IMR-90 (cell line): ENCODE results near the gene FOXN3. TPM values are rescaled to one million over a fixed set of nuclear protein-coding genes. Genes with fewer than 3 reads are reported as not detected.

Experiments
- ATAC-seq: fragments of 200-7000 bp; cut with Tn5 transposase; 2 replicates; pipeline ENCODE4 v1.9.1; 2020; ENCODE audit warnings: low read depth, mild to moderate bottlenecking, moderate library complexity
- BruUV-seq: library from RNA; stranded (reverse); fragments of 400-500 nt; replicated peaks from 2 replicates; lab custom pipeline; 2021; lab: Mats Ljungman, UMichigan
- CTCF ChIA-PET: fragments of 300-600 bp; formaldehyde crosslinking; extraction: SDS; loops from one replicate; lab custom pipeline; 2021; ENCODE audit warnings: antibody characterized with exemption; lab: Yijun Ruan, JAX
- POLR2A ChIA-PET: fragments of 300-600 bp; sonication (Branson Sonifier 250); formaldehyde crosslinking; loops from one replicate; lab custom pipeline; 2022; ENCODE audit warnings: antibody characterized with exemption; ENCODE audit not compliant: unreplicated experiment; lab: Charles Lee
- DNase-seq: peaks from one replicate; pipeline ENCODE4 v3.0.0; 2013
- H2AFZ ChIP-seq: replicated peaks from 2 replicates; pipeline ENCODE3; 2013; ENCODE audit warnings: low read length, mild to moderate bottlenecking; ENCODE audit not compliant: poor library complexity
- H2AK5ac ChIP-seq: 2 replicates; pipeline ENCODE4 v1.6.1; 2013; ENCODE audit warnings: low read depth, low read length, inconsistent platforms
- H2AK9ac ChIP-seq: replicated peaks from 2 replicates; pipeline ENCODE3; 2013; ENCODE audit warnings: mild to moderate bottlenecking, low read depth, low read length, moderate library complexity; ENCODE audit not compliant: poor library complexity
- H2BK120ac ChIP-seq: 2 replicates; pipeline ENCODE4 v1.6.1; 2013; ENCODE audit warnings: low read depth, low read length, inconsistent platforms
- H2BK15ac ChIP-seq: 3 replicates; pipeline ENCODE4 v1.6.1; 2013; ENCODE audit warnings: low read depth, low read length, inconsistent platforms
- H2BK20ac ChIP-seq: 2 replicates; pipeline ENCODE4 v1.6.1; 2013; ENCODE audit warnings: low read depth, mild to moderate bottlenecking, inconsistent platforms, low read length, moderate library complexity
- H2BK5ac ChIP-seq: 2 replicates; pipeline ENCODE4 v1.6.1; 2013; ENCODE audit warnings: mild to moderate bottlenecking, low read depth, low read length, inconsistent platforms; ENCODE audit not compliant: poor library complexity, severe bottlenecking
- H3K14ac ChIP-seq: replicated peaks from 2 replicates; pipeline ENCODE4 v1.6.1; 2013; ENCODE audit warnings: low read depth, low read length, inconsistent platforms
- H3K18ac ChIP-seq: 2 replicates; pipeline ENCODE4 v1.6.1; 2013; ENCODE audit warnings: low read depth, low read length, control low read depth
- H3K23ac ChIP-seq: 2 replicates; pipeline ENCODE4 v1.6.1; 2013; ENCODE audit warnings: low read depth, low read length, inconsistent platforms
- H3K27ac ChIP-seq: 2 replicates; pipeline ENCODE4 v1.5.1; 2013; ENCODE audit warnings: mild to moderate bottlenecking, control low read depth, low read length; ENCODE audit not compliant: insufficient read depth
- H3K27me3 ChIP-seq: 2 replicates; pipeline ENCODE4 v1.6.1; 2013; ENCODE audit warnings: low read length; ENCODE audit not compliant: control insufficient read depth, insufficient read depth
- H3K36me3 ChIP-seq: 2 replicates; pipeline ENCODE4 v1.6.1; 2013; ENCODE audit warnings: low read length, mixed read lengths; ENCODE audit not compliant: control insufficient read depth, insufficient read depth
- H3K4ac ChIP-seq: 2 replicates; pipeline ENCODE4 v1.6.1; 2013; ENCODE audit warnings: low read depth, low read length, inconsistent platforms
- H3K4me1 ChIP-seq: 2 replicates; pipeline ENCODE4 v1.6.1; 2013; ENCODE audit warnings: low read length, mixed read lengths; ENCODE audit not compliant: control insufficient read depth, insufficient read depth
- H3K4me2 ChIP-seq: 2 replicates; pipeline ENCODE4 v1.6.1; 2013; ENCODE audit warnings: low read depth, mild to moderate bottlenecking, control low read depth, low read length, moderate library complexity
- H3K4me3 ChIP-seq: 2 replicates; pipeline ENCODE4 v1.5.1; 2013; ENCODE audit warnings: low read depth, mild to moderate bottlenecking, control low read depth, low read length, moderate library complexity; ENCODE audit not compliant: insufficient read depth
- H3K56ac ChIP-seq: 2 replicates; pipeline ENCODE4 v1.6.1; 2013; ENCODE audit warnings: low read length, inconsistent platforms; ENCODE audit not compliant: insufficient read depth; ENCODE audit errors: extremely low read depth
- H3K79me1 ChIP-seq, 2 experiments: 2 replicates each; pipeline ENCODE4 v1.6.1; 2013; ENCODE audit warnings: low read length in 2 of 2, inconsistent platforms in 1 of 2, low read depth in 1 of 2
- H3K9ac ChIP-seq: 2 replicates; pipeline ENCODE4 v1.6.1; 2013; ENCODE audit warnings: low read depth, low read length, control low read depth
- H3K9me1 ChIP-seq: 2 replicates; pipeline ENCODE4 v1.6.1; 2013; ENCODE audit warnings: low read length, inconsistent platforms; ENCODE audit not compliant: insufficient read depth
- H3K9me3 ChIP-seq: 2 replicates; pipeline ENCODE4 v1.6.1; 2013; ENCODE audit warnings: low read length; ENCODE audit not compliant: control insufficient read depth, insufficient read depth
- H4K20me1 ChIP-seq: 2 replicates; pipeline ENCODE4 v1.6.1; 2013; ENCODE audit warnings: low read length, inconsistent platforms; ENCODE audit not compliant: insufficient read depth
- H4K5ac ChIP-seq: 2 replicates; pipeline ENCODE4 v1.6.1; 2013; ENCODE audit warnings: mild to moderate bottlenecking, low read depth, low read length, control low read depth
- H4K8ac ChIP-seq, 2 experiments: 2 replicates each; pipeline ENCODE4 v1.6.1; 2013; ENCODE audit warnings: low read depth in 2 of 2, low read length in 2 of 2, control low read depth in 1 of 2, inconsistent platforms in 1 of 2
- H4K91ac ChIP-seq: 2 replicates; pipeline ENCODE4 v1.6.1; 2013; ENCODE audit warnings: low read depth, low read length, inconsistent platforms; ENCODE audit not compliant: insufficient read depth
- CEBPB ChIP-seq: IDR thresholded peaks from 2 replicates; pipeline ENCODE4 v1.6.1; 2012; ENCODE audit warnings: low read depth, low read length, improper control_type of control experiment
- RCOR1 ChIP-seq: IDR thresholded peaks from 2 replicates; pipeline ENCODE4 v1.6.1; 2012; ENCODE audit warnings: mild to moderate bottlenecking, low read length, improper control_type of control experiment; ENCODE audit not compliant: insufficient replicate concordance
- dilution Hi-C: fragments of 300-500 bp; cut with HindIII; formaldehyde crosslinking; loops from one replicate; pipeline ENCODE4 v1.14.3; 2018; ENCODE audit warnings: low sequenced_read_pairs; ENCODE audit not compliant: unreplicated experiment
- in situ Hi-C: fragments of 300-500 bp; cut with MboI; formaldehyde crosslinking; loops from 3 replicates; pipeline ENCODE4 v1.14.3; 2019; ENCODE audit warnings: low sequenced_read_pairs, inconsistent platforms, mixed read lengths
- intact Hi-C: fragments of 100-400 bp; cut with micrococcal nuclease; formaldehyde crosslinking; loops from 2 replicates; pipeline ENCODE4 v1.10.0; 2022
- polyA plus RNA-seq, 3 experiments: library from polyadenylated mRNA; depleted of rRNA; stranded (reverse); fragments of >200 nt; gene quantifications; 2 replicates each; pipeline ENCODE4 v1.2.3, GENCODE V29; 2012; ENCODE audit warnings: low replicate concordance in 1 of 3
- total RNA-seq: library from RNA; depleted of rRNA; stranded (reverse); fragments of >200 nt; gene quantifications from 2 replicates; pipeline ENCODE4 v1.2.3, GENCODE V29; 2012
- TF ChIP-seq, protein P1 (sequence below): conservative IDR thresholded peaks from 2 replicates; pipeline ENCODE4 v1.5.1; 2012; ENCODE audit warnings: mild to moderate bottlenecking, low read depth, low read length, improper control_type of control experiment
- TF ChIP-seq, protein P2 (sequence below): fragments of 150-350 bp; IDR thresholded peaks from 2 replicates; pipeline ENCODE4 v1.6.1; 2017; ENCODE audit warnings: mild to moderate bottlenecking, antibody characterized with exemption, low read length, low read depth

The FOXN3 gene
- total and polyA plus RNA-seq, 2 of the 4 experiments (the other 2 are of a cell fraction) = 22.6 to 33.7 TPM

- H3K79me1 ChIP-seq = no peaks in the 10 kb centered on the region
- BruUV-seq = no TSS peak
Measured at GRCh38 chr14:89114109-89114508, 302.9 kb downstream of the FOXN3 start.

More at GRCh38 chr14:89114109-89114508, 302.9 kb downstream of the FOXN3 start:
- no peaks in the 10 kb centered on the region for H3K4me1 ChIP-seq
- dilution Hi-C loops = no loop called here
- H2BK20ac ChIP-seq = no peak overlapping the region
- no peak overlapping the region for H3K9ac ChIP-seq
- no peak overlapping the region for H3K27ac ChIP-seq
- H3K4ac ChIP-seq = no peak overlapping the region
- intact Hi-C loops = no loop called here
- H3K9me3 ChIP-seq = peaks cover 1% of the 10 kb centered on the region; the same call in 1 of the 2 replicates
- H2AK9ac ChIP-seq = no peak overlapping the region
- DNase-seq (no peak), ATAC-seq (no peak)
- H2AK5ac ChIP-seq = no peak overlapping the region
- peaks cover 44% of the 10 kb centered on the region for H3K27me3 ChIP-seq
- H3K36me3 ChIP-seq = no peaks in the 10 kb centered on the region
- H3K4me2 ChIP-seq = no peak overlapping the region
- no peaks in the 10 kb centered on the region; the same call in 1 of the 2 replicates for H3K9me1 ChIP-seq
- no peak overlapping the region for H2BK120ac ChIP-seq
- CTCF ChIA-PET = no interaction called here
- POLR2A ChIA-PET = no interaction called here
- TF ChIP-seq RCOR1 (no peak), CEBPB (no peak)
- TF ChIP-seq, protein P1, sequence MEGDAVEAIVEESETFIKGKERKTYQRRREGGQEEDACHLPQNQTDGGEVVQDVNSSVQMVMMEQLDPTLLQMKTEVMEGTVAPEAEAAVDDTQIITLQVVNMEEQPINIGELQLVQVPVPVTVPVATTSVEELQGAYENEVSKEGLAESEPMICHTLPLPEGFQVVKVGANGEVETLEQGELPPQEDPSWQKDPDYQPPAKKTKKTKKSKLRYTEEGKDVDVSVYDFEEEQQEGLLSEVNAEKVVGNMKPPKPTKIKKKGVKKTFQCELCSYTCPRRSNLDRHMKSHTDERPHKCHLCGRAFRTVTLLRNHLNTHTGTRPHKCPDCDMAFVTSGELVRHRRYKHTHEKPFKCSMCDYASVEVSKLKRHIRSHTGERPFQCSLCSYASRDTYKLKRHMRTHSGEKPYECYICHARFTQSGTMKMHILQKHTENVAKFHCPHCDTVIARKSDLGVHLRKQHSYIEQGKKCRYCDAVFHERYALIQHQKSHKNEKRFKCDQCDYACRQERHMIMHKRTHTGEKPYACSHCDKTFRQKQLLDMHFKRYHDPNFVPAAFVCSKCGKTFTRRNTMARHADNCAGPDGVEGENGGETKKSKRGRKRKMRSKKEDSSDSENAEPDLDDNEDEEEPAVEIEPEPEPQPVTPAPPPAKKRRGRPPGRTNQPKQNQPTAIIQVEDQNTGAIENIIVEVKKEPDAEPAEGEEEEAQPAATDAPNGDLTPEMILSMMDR = no peak
- TF ChIP-seq, protein P2, sequence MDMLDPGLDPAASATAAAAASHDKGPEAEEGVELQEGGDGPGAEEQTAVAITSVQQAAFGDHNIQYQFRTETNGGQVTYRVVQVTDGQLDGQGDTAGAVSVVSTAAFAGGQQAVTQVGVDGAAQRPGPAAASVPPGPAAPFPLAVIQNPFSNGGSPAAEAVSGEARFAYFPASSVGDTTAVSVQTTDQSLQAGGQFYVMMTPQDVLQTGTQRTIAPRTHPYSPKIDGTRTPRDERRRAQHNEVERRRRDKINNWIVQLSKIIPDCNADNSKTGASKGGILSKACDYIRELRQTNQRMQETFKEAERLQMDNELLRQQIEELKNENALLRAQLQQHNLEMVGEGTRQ = no peak
- H2BK15ac ChIP-seq = no peak overlapping the region
- no peak overlapping the region for H4K8ac ChIP-seq
- no peak overlapping the region for H2AFZ ChIP-seq
- H3K23ac ChIP-seq = no peak overlapping the region
- no peak overlapping the region for H3K56ac ChIP-seq
- no peaks in the 10 kb centered on the region for H4K20me1 ChIP-seq
- no peak overlapping the region for H4K5ac ChIP-seq
- in situ Hi-C loops = no loop called here
- no peak overlapping the region for H3K4me3 ChIP-seq
- H2BK5ac ChIP-seq = no peak overlapping the region
- H3K18ac ChIP-seq = no peak overlapping the region
- no peak overlapping the region for H4K91ac ChIP-seq
- H3K14ac ChIP-seq = no peak overlapping the region
